ENCODE data around the gene PTCH1.

DNA sequence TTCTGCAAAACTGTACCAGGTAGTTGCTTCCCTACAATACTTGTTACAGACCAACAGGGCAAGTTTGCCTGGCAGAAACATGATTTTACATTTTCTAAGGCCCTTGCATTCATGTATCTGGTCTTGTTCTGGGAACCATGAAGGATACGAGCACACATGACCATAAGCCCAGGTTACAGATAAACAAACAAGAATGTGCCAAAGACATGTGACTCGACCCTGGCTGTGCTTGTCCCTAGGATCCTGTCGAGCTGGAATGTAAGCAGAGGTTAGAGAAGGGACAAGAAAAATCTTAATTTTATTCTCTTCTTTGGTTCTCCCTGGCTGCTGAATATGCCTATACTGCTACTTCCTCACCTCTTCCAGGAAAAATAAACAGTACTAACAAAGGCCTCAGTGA, 32.5 kb downstream of the PTCH1 start:
- no peak for TF ChIP-seq POLR2AphosphoS5 (IDR thresholded peaks at IDR 0.05; ENCODE audit: low read depth)
- TF ChIP-seq, protein P1, sequence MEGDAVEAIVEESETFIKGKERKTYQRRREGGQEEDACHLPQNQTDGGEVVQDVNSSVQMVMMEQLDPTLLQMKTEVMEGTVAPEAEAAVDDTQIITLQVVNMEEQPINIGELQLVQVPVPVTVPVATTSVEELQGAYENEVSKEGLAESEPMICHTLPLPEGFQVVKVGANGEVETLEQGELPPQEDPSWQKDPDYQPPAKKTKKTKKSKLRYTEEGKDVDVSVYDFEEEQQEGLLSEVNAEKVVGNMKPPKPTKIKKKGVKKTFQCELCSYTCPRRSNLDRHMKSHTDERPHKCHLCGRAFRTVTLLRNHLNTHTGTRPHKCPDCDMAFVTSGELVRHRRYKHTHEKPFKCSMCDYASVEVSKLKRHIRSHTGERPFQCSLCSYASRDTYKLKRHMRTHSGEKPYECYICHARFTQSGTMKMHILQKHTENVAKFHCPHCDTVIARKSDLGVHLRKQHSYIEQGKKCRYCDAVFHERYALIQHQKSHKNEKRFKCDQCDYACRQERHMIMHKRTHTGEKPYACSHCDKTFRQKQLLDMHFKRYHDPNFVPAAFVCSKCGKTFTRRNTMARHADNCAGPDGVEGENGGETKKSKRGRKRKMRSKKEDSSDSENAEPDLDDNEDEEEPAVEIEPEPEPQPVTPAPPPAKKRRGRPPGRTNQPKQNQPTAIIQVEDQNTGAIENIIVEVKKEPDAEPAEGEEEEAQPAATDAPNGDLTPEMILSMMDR (conservative IDR thresholded peaks at IDR 0.05; ENCODE audit: low read depth in 2 of 2) = no peak

Measured in GM23338 (cell line).